DOHH2 (cell line): ENCODE data around the gene BEND5.
A peak's percentile ranks its signal among the peaks of the same experiment; 100 is the strongest.

Experiments used
- H3F3A ChIP-seq: fragments of 200-600 bp; sonication (generic), shearing (Covaris generic); 2 replicates; pipeline ENCODE4 v1.6.0; 2016; ENCODE audit warnings: antibody characterized with exemption, mild to moderate bottlenecking; ENCODE audit not compliant: control insufficient read depth, insufficient read depth
- H3K27ac ChIP-seq: fragments of 200-600 bp; sonication (generic); 2 replicates; pipeline ENCODE4 v1.5.1; 2014; ENCODE audit warnings: low read depth, mild to moderate bottlenecking, low read length, moderate library complexity
- H3K27me3 ChIP-seq: fragments of 200-600 bp; sonication (generic); 2 replicates; pipeline ENCODE4 v1.6.1; 2014; ENCODE audit warnings: mild to moderate bottlenecking, low read length, mixed read lengths; ENCODE audit not compliant: control insufficient read depth
- H3K36me3 ChIP-seq: fragments of 200-600 bp; sonication (generic); 2 replicates; pipeline ENCODE4 v1.6.1; 2014; ENCODE audit warnings: mild to moderate bottlenecking, low read length, moderate library complexity, mixed read lengths; ENCODE audit not compliant: control insufficient read depth
- H3K4me1 ChIP-seq: fragments of 200-600 bp; sonication (generic); 2 replicates; pipeline ENCODE4 v1.6.1; 2014; ENCODE audit warnings: mild to moderate bottlenecking, low read length, mixed read lengths; ENCODE audit not compliant: control insufficient read depth
- H3K4me2 ChIP-seq: fragments of 200-600 bp; sonication (generic); 2 replicates; pipeline ENCODE4 v1.6.0; 2014; ENCODE audit warnings: mild to moderate bottlenecking, low read length, moderate library complexity
- H3K4me3 ChIP-seq: fragments of 200-600 bp; sonication (generic); 2 replicates; pipeline ENCODE4 v1.5.1; 2014; ENCODE audit warnings: mild to moderate bottlenecking, low read length, mixed read lengths
- H3K79me2 ChIP-seq: fragments of 200-600 bp; sonication (generic); 2 replicates; pipeline ENCODE4 v1.6.1; 2014; ENCODE audit warnings: mild to moderate bottlenecking, low read length, mixed read lengths; ENCODE audit not compliant: control insufficient read depth
- H3K9me2 ChIP-seq: fragments of 200-600 bp; sonication (generic); replicated peaks from 2 replicates; pipeline ENCODE4 v1.6.1; 2014; ENCODE audit warnings: mild to moderate bottlenecking, low read length, mixed read lengths; ENCODE audit not compliant: control insufficient read depth
- H3K9me3 ChIP-seq: fragments of 200-600 bp; sonication (generic); 2 replicates; pipeline ENCODE4 v1.6.1; 2014; ENCODE audit warnings: antibody characterized with exemption, low read length, mixed read lengths; ENCODE audit not compliant: control insufficient read depth, insufficient read depth
- H4K20me1 ChIP-seq: fragments of 200-600 bp; sonication (generic); 2 replicates; pipeline ENCODE4 v1.6.0; 2014; ENCODE audit warnings: low read depth, mild to moderate bottlenecking, antibody characterized with exemption, low read length, moderate library complexity; ENCODE audit not compliant: control insufficient read depth, insufficient read depth
- CTCF ChIP-seq: fragments of 200-600 bp; sonication (generic); IDR thresholded peaks from one replicate; pipeline ENCODE4 v1.5.1; 2014; ENCODE audit warnings: antibody characterized with exemption, mild to moderate bottlenecking, low read depth, low read length; ENCODE audit not compliant: poor library complexity, severe bottlenecking
- EZH2phosphoT487 ChIP-seq: fragments of 200-600 bp; sonication (generic); IDR thresholded peaks from 2 replicates; pipeline ENCODE4 v1.6.1; 2017; ENCODE audit warnings: borderline replicate concordance, mild to moderate bottlenecking, antibody characterized with exemption, low read length, moderate library complexity, mixed read lengths

BEND5 gene

GRCh38 chr1:48691429-48692001 is 85.2 kb downstream of the BEND5 start:
- no peaks in the 10 kb centered on the region for H3K9me2 ChIP-seq

GRCh38 chr1:48688102-48688760 is 88.5 kb downstream of the BEND5 start:
- Histone ChIP-seq H3K27ac (no peak overlapping the region), H3K4me2 (no peak overlapping the region), H3K27me3 (no peaks in the 10 kb centered on the region; the same call in 1 of the 2 replicates), H3K4me1 (no peaks in the 10 kb centered on the region), H3K9me3 (no peaks in the 10 kb centered on the region), H3K79me2 (no peaks in the 10 kb centered on the region), H4K20me1 (no peaks in the 10 kb centered on the region), H3K9me2 (no peaks in the 10 kb centered on the region), H3F3A (no peaks in the 10 kb centered on the region), H3K36me3 (no peaks in the 10 kb centered on the region), H3K4me3 (no peak overlapping the region)
- TF ChIP-seq EZH2phosphoT487: no peak
- TF ChIP-seq CTCF: peak; percentile 46

More at GRCh38 chr1:48691429-48692001, 85.2 kb downstream of the BEND5 start:
- Histone ChIP-seq H3K4me1 (no peaks in the 10 kb centered on the region), H3K79me2 (no peaks in the 10 kb centered on the region), H3K4me3 (no peak overlapping the region), H3K9me3 (no peaks in the 10 kb centered on the region), H3K4me2 (no peak overlapping the region), H3K27ac (no peak overlapping the region), H4K20me1 (no peaks in the 10 kb centered on the region), H3F3A (no peaks in the 10 kb centered on the region), H3K27me3 (no peaks in the 10 kb centered on the region; the same call in 1 of the 2 replicates), H3K36me3 (no peaks in the 10 kb centered on the region)
- no peak for TF ChIP-seq CTCF
- TF ChIP-seq EZH2phosphoT487: no peak

GRCh38 chr1:48687282-48688045 is 89.2 kb downstream of the BEND5 start:
- no peaks in the 10 kb centered on the region for H3K4me1 ChIP-seq

More at GRCh38 chr1:48687282-48688045, 89.2 kb downstream of the BEND5 start:
- H3K9me3 ChIP-seq: no peaks in the 10 kb centered on the region
- H3K27ac ChIP-seq: no peak overlapping the region
- H4K20me1 ChIP-seq: no peaks in the 10 kb centered on the region
- no peaks in the 10 kb centered on the region for H3K9me2 ChIP-seq
- no peaks in the 10 kb centered on the region; the same call in 1 of the 2 replicates for H3K27me3 ChIP-seq
- TF ChIP-seq EZH2phosphoT487: no peak
- TF ChIP-seq CTCF: no peak
- H3K79me2 ChIP-seq: no peaks in the 10 kb centered on the region
- no peaks in the 10 kb centered on the region for H3K36me3 ChIP-seq
- no peak overlapping the region for H3K4me2 ChIP-seq
- H3K4me3 ChIP-seq: no peak overlapping the region
- H3F3A ChIP-seq: no peaks in the 10 kb centered on the region
